GM12864 (cell line): ENCODE data around the gene CDC42EP3.

Experiments used
- DNase-seq: peaks from one replicate; pipeline ENCODE4 v3.0.0-alpha.2; 2011; ENCODE audit warnings: low read depth
- H3K4me3 ChIP-seq: 2 replicates; pipeline ENCODE4 v1.5.1; 2011; ENCODE audit warnings: mild to moderate bottlenecking, low read depth, low read length, control low read depth
- CTCF ChIP-seq: IDR thresholded peaks from 2 replicates; pipeline ENCODE4 v1.5.1; 2011; ENCODE audit warnings: low read depth, mild to moderate bottlenecking, moderate library complexity, low read length, control low read depth, inconsistent platforms; ENCODE audit errors: missing control alignments

CDC42EP3 gene

GRCh38 chr2:37683921-37684780 is 12.7 kb upstream of the CDC42EP3 start:
- TF ChIP-seq CTCF, result no peak
- no peak for DNase-seq

GRCh38 chr2:37683241-37683640 is 11.8 kb upstream of the CDC42EP3 start:
- no peak for DNase-seq
- no peak overlapping the region for H3K4me3 ChIP-seq
- TF ChIP-seq CTCF, result no peak

More at GRCh38 chr2:37683921-37684780, 12.7 kb upstream of the CDC42EP3 start:
- H3K4me3 ChIP-seq, result no peak overlapping the region

DNA sequence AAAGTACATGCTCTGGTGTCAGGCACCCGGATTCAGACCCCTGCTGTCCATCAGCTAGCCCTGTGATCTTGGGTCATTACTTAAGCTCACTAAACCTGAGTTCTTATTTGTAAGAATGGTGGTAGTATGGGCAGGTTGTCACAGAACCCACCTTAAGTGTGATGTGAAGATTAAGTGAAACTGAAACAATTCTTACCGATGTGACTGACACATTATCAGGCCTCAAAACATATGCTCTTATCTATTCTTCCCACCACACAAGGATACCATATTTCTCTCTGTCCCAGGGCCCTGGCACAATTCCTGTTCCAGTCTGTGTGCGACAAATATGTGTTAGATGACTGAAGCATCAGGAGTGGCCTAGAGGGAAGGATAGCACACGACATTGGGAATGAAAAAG is 11.0 kb upstream of the CDC42EP3 start:
- TF ChIP-seq CTCF, result no peak
- DNase-seq, result no peak
- no peak overlapping the region for H3K4me3 ChIP-seq

GRCh38 chr2:37681587-37681986 is 10.1 kb upstream of the CDC42EP3 start:
- DNase-seq, result no peak
- no peak overlapping the region for H3K4me3 ChIP-seq
- no peak for TF ChIP-seq CTCF

DNA sequence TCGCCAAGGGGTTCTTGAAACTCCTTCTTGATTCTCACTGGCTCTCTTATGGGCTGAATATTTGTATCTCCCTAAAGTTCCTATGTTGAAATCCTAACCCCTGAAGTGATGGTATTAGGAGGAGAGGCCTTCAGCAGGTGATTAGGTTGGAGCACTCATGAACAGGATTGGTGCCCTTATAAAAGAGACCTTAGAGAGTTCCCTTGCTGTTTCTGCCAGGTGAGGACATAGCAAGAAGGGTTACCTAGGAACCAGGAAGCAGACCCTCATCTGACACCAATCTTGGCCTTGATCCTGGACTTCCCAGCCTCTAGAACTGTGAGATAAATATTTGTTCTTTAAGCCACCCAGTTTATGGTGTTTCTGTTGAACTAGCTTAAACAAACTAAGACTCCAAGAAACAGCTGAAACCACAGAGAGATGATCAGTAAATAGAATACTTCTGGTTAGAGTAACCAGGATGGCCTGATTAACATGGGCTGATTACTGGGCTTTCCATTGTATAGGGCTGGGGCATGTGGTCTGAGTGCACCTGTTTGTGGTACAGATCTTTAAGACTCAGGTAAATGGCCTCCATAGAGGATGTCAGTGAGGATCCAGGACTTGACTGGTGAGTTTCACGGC is 7.7 kb upstream of the CDC42EP3 start:
- no peak for TF ChIP-seq CTCF
- H3K4me3 ChIP-seq, result no peak overlapping the region
- DNase-seq, result no peak

DNA sequence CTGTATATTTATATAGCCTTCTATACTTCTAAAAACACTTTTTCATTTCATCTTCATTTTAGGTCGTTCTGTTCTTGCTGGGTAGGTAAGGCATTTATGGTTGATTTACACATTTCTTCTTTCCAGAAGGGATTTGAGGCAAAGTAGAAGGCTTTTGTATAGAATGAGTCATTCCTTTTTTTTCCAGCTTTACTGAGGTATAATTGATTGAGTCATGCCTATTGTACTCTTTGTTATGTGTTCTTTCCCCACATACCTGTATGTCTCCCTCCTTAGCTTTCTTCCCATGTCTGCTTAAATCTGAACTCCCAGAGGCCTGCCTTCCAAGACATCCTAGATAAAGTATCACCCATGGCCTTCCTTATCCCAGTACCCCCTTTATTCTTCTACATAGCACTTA is 4.8 kb upstream of the CDC42EP3 start:
- DNase-seq, result no peak
- TF ChIP-seq CTCF, result no peak
- no peak overlapping the region for H3K4me3 ChIP-seq

GRCh38 chr2:37674946-37675345 is 3.5 kb upstream of the CDC42EP3 start:
- TF ChIP-seq CTCF, result no peak
- no peak for DNase-seq
- no peak overlapping the region for H3K4me3 ChIP-seq
